A549 treated with CORT108297 at 1 μM for 4 hours (cell line): Measurements from ENCODE around the gene CSNK1A1L. TPM values are rescaled to one million over a fixed set of nuclear protein-coding genes. Genes with fewer than 3 reads are reported as not detected.

ENCODE experiments used
- total RNA-seq: library from RNA; stranded (reverse); fragments of 200-300 nt; extraction: Qiagen RNA extraction; gene quantifications from 5 replicates; pipeline ENCODE4 v1.2.3, GENCODE V29; 2022

The CSNK1A1L gene
- not detected in 5 replicates for total RNA-seq

DNA sequence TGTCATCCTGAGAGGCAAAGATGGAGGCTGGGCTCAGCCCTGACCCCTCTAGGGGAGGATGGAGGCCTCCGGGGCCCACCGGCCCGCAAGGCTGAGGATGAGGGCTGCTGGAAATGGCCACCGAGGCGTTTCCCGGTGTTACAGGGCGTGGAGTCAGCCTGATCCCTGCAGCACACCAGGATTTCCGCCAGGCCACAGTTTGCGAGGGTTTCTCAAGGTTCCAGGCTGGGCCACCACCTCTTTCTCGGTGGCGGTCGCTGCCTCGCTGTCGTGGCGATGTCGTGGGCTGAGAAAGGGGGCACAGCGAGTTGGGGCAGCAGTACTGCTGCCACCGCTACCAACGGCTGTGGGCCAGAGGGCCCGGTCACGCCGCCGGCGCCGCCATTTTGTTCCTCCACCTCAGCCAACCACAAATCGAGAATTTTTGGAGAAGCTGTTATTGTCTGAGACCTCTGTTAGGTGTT is at the start of gene CSNK1A1L:
Gene CSNK1A1L (minus strand): TSS at position 414 of the 464 bp plus-strand sequence. CDS start 408 bp downstream, at position 6.

DNA sequence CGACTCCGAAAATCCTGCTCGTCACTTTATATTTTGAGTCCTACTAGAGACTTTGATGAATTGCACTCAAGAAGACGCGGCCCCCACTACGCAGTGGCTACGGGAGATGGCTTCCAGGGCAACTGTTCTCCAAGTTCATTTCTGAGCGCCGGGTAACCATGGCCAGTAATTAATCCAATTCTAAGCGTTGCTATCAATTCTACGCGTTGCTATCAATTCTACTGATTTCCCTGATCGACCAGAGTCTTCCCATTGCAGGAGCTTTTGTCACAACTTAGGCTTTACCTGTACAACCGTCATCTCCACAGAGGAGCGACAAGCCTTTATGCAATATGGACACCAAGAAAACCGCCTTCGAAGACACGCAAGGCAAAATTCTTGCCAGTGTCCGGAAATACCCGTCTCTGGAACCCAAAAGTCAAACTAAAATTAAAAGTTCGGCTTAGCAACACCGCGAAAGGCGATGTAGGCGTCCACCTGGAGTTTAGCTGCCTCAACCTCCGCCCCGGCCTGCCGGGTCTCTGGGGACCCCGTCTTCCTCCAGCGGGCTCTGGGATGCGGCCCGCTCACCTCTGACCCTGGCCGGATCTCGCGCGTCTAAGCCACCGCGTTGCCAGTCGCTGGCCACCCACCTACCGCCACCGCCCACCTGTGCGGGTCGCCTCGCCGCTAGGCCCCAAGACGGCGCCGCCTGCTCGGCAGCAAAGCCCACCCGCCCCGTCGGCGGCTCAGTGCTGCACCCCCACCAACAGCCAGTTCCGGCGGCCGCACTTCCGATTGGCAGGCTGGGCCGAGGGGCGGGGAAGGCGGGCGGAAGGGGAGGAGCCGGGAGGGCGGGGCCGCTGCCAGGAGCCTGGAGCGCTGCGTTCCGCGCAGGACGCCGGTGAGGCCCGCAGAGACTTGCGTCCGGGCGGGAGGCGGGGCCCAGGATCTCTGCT is 46.3 kb downstream of the CSNK1A1L start, which contains the start of gene SUPT20H:
Gene SUPT20H (minus strand): TSS at position 779 of the 938 bp plus-strand sequence. CDS start 8,198 bp downstream, outside the sequence.

Other genes starting within 250 kb of the CSNK1A1L start
- 0.08 to 0.30 TPM (median 0.12 TPM) in 5 replicates for gene SMAD9, start 185.4 kb downstream of the CSNK1A1L start, total RNA-seq
- 34.6 to 43.6 TPM (median 38.5 TPM) in 5 replicates for gene ALG5, start 106.3 kb downstream of the CSNK1A1L start, total RNA-seq
- 28.4 to 39.6 TPM (median 30.9 TPM) in 5 replicates for gene EXOSC8, start 104.9 kb downstream of the CSNK1A1L start, total RNA-seq
- gene SUPT20H, start 46.0 kb downstream of the CSNK1A1L start, total RNA-seq, result 22.4 to 29.7 TPM (median 24.1 TPM) in 5 replicates